ENCODE measurements around the gene NPTXR.

Gene NPTXR

DNA sequence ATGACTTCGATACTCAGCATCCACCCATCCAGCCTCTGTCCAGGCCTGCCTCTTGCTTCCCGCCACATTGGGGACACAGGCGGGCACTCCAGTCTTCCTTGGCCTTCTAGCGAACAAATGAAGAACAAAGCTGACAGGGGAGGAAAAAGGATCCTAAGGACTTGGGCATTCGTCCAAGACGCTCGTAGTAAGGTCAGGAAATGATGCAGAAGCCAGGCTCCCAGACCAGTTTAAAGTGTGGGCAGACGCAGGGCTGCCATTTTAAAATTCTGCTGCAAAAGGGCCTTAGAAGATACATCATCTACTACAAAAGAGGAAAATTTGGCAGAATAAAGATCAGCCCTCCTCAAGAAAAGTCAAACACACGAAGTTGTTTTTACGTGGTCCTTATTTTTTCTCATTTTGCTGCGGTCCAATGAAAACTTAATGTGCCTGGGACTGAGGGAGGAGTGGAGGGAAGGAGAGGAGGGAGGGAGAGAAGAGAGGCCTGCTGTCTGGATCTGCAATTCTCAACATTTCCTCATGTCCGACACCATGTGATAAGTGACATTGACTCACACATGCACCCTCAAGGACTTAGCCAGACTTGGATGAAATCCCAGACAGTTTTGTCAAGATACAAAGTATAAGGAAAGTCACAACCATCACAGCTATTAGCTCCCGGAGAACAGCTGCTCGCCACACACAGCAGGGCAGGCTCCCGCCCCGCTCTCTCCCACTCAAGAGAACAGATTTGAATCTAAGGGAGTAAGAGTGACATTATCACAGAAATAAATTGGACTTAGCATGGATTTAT, 55.6 kb downstream of the NPTXR start:
- Histone ChIP-seq H3K9me3 (no peaks in the 10 kb centered on the region), H3K4me3 (ENCODE audit: low read depth in 1 of 2, low read length in 1 of 2) (no peak overlapping the region), H3K27me3 (no peaks in the 10 kb centered on the region), H3K36me3 (peaks cover 11% of the 10 kb centered on the region), H3K27ac (no peak overlapping the region), H3K4me1 (ENCODE audit: control insufficient read depth in 1 of 2, insufficient read depth in 1 of 2, low read depth in 1 of 2, low read length in 1 of 2) (peaks cover under 1 to 3% of the 10 kb centered on the region in 2 experiments)
- no peak for TF ChIP-seq CTCF (IDR thresholded peaks at IDR 0.05)

GRCh38 chr22:38786631-38787030, 57.2 kb downstream of the NPTXR start:
- H3K4me1 ChIP-seq (ENCODE audit: control insufficient read depth in 1 of 2, insufficient read depth in 1 of 2, low read depth in 1 of 2, low read length in 1 of 2): no peaks in the 10 kb centered on the region

DNA sequence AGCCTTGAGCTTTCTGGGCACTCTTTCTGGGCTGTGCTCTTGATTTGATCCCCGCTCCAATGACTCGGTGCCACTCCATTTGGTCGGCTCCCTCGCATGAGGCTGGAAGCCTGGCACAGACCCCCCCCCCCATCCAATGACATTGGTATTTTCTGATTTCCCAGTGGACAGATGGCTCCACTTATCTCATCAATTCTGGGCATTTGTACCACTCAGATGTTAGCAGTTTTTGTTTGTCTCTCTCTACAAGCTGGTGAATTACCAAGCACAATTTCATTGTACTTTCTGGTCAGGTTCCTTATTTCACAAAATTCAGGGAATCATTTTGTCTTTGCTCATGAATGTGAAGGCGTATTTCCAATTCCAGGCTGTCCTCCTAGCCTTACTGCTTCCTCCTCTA, 59.0 kb downstream of the NPTXR start:
- Histone ChIP-seq H3K27me3 (no peaks in the 10 kb centered on the region), H3K9me3 (no peaks in the 10 kb centered on the region), H3K36me3 (peaks cover 12% of the 10 kb centered on the region), H3K4me1 (ENCODE audit: control insufficient read depth in 1 of 2, insufficient read depth in 1 of 2, low read depth in 1 of 2, low read length in 1 of 2) (no peaks in the 10 kb centered on the region), H3K4me3 (ENCODE audit: low read depth in 1 of 2, low read length in 1 of 2) (no peak overlapping the region), H3K27ac (no peak overlapping the region)
- no peak for TF ChIP-seq CTCF (IDR thresholded peaks at IDR 0.05)

More at GRCh38 chr22:38786631-38787030, 57.2 kb downstream of the NPTXR start:
- Histone ChIP-seq H3K9me3 (no peaks in the 10 kb centered on the region), H3K27me3 (no peaks in the 10 kb centered on the region), H3K36me3 (peaks cover 11% of the 10 kb centered on the region), H3K27ac (no peak overlapping the region), H3K4me3 (ENCODE audit: low read depth in 1 of 2, low read length in 1 of 2) (no peak overlapping the region)
- no peak for TF ChIP-seq CTCF (IDR thresholded peaks at IDR 0.05)

- Histone ChIP-seq H3K4me3 (ENCODE audit: low read depth in 1 of 2, low read length in 1 of 2) (no peak overlapping the region), H3K4me1 (ENCODE audit: control insufficient read depth in 1 of 2, insufficient read depth in 1 of 2, low read depth in 1 of 2, low read length in 1 of 2) (no peaks in the 10 kb centered on the region), H3K27me3 (no peaks in the 10 kb centered on the region), H3K36me3 (peaks cover 10% of the 10 kb centered on the region), H3K9me3 (no peaks in the 10 kb centered on the region), H3K27ac (no peak overlapping the region)
- TF ChIP-seq CTCF (IDR thresholded peaks at IDR 0.05): no peak
Measured at GRCh38 chr22:38784035-38784434, 59.8 kb downstream of the NPTXR start.

GRCh38 chr22:38783095-38783615, 60.7 kb downstream of the NPTXR start:
- Histone ChIP-seq H3K9me3 (no peaks in the 10 kb centered on the region), H3K27ac (no peak overlapping the region), H3K4me3 (ENCODE audit: low read depth in 1 of 2, low read length in 1 of 2) (no peak overlapping the region), H3K27me3 (no peaks in the 10 kb centered on the region), H3K36me3 (peaks cover 10% of the 10 kb centered on the region), H3K4me1 (ENCODE audit: control insufficient read depth in 1 of 2, insufficient read depth in 1 of 2, low read depth in 1 of 2, low read length in 1 of 2) (no peaks in the 10 kb centered on the region)
- no peak for TF ChIP-seq CTCF (IDR thresholded peaks at IDR 0.05)

Data from neutrophil (primary cell).